NT2/D1 (cell line): ENCODE data around the gene USP49.

ENCODE experiments used
- DNase-seq: peaks from one replicate; pipeline ENCODE4 v3.0.0-alpha.2; 2011; ENCODE audit warnings: low read depth, low spot score
- H3K27me3 ChIP-seq: 2 replicates; pipeline ENCODE4 v1.6.0; 2011; ENCODE audit warnings: mild to moderate bottlenecking; ENCODE audit not compliant: insufficient read length, insufficient read depth
- H3K36me3 ChIP-seq: 2 replicates; pipeline ENCODE4 v1.6.1; 2011; ENCODE audit warnings: mild to moderate bottlenecking, low read length, mixed read lengths; ENCODE audit not compliant: insufficient read depth, insufficient read length
- H3K4me1 ChIP-seq: 2 replicates; pipeline ENCODE4 v1.5.1; 2011; ENCODE audit not compliant: insufficient read depth, insufficient read length
- H3K4me3 ChIP-seq: 2 replicates; pipeline ENCODE4 v1.5.1; 2011; ENCODE audit warnings: low read depth; ENCODE audit not compliant: insufficient read length
- H3K9ac ChIP-seq: 2 replicates; pipeline ENCODE4 v1.6.0; 2011; ENCODE audit warnings: low read depth; ENCODE audit not compliant: insufficient read length
- H3K9me3 ChIP-seq: 2 replicates; pipeline ENCODE4 v1.5.1; 2011; ENCODE audit warnings: mild to moderate bottlenecking, low read length; ENCODE audit not compliant: insufficient read depth
- SUZ12 ChIP-seq: IDR thresholded peaks from 2 replicates; pipeline ENCODE4 v1.6.1; 2011; ENCODE audit not compliant: insufficient read length, insufficient read depth; ENCODE audit errors: extremely low read depth
- YY1 ChIP-seq: IDR thresholded peaks from 2 replicates; pipeline ENCODE4 v1.6.1; 2011; ENCODE audit not compliant: insufficient read length, insufficient read depth
- ZNF274 ChIP-seq: IDR thresholded peaks from 2 replicates; pipeline ENCODE4 v1.6.1; 2011; ENCODE audit warnings: mild to moderate bottlenecking, low read depth, low read length

The USP49 gene

DNA sequence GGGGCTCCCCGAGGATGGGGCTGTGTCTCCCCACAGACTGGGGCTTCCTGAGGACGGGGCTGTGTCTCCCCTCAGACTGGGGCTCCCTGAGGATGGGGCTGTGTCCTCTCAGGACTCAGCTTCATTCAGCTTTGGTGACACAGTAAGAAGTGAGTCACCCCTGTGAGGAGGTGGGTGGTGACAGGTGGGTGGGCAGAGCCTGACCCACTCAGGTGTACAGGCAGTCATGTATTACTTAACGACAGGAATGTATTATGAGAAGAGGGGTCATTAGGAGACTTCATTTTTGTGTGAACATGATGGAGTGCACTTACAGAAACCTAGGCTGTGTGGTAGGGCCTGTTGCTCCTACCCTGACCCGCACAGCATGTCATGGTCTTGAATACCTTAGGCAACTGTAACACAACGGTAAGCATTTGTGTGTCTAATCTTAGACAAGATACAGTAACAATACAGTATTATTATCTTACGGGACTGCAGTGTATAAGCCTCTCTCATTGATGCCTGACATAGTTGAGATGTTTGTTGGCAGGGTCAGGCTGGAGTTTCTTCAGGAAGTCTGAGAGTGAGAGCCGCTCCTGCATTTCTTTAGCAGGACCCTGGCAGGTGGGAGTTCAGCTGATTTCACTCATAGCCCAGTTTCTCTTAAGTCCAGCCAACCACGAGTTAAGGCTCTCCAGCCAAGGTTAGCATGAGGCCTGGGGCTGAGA is 137.1 kb downstream of the USP49 start:
- H3K4me1 ChIP-seq: peaks cover 7% of the 10 kb centered on the region
- no peak overlapping the region for H3K9ac ChIP-seq
- TF ChIP-seq YY1 (no peak), SUZ12 (no peak), ZNF274 (no peak)
- H3K9me3 ChIP-seq: peaks cover 8% of the 10 kb centered on the region; the same call in 1 of the 2 replicates
- H3K36me3 ChIP-seq: no peaks in the 10 kb centered on the region
- DNase-seq: no peak
- no peaks in the 10 kb centered on the region for H3K27me3 ChIP-seq
- no peak overlapping the region for H3K4me3 ChIP-seq

DNA sequence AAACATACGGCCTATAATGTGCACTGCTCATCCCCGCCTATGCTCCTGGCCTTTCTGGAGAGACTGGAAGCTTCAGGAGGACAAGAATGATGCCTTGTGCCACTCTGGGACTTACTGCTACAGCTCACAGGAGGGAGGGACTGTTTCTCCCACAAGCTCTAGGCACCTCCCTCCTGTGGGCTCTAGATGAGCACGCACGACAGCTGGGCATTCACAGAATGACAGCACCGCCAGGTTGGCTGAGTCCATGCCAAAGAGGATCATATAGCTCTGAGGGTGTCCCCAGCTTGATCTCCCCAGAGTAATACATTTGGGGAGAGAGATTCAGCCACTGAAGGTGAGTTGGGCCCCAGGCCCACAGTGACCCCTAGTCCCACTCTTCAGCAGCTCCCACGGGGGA is 137.9 kb downstream of the USP49 start:
- DNase-seq: no peak
- no peak overlapping the region for H3K4me3 ChIP-seq
- H3K27me3 ChIP-seq: no peaks in the 10 kb centered on the region
- no peaks in the 10 kb centered on the region for H3K36me3 ChIP-seq
- peaks cover 7% of the 10 kb centered on the region for H3K4me1 ChIP-seq
- H3K9me3 ChIP-seq: peaks cover 8% of the 10 kb centered on the region; the same call in 1 of the 2 replicates
- no peak overlapping the region for H3K9ac ChIP-seq
- no peak for TF ChIP-seq YY1
- no peak for TF ChIP-seq ZNF274
- TF ChIP-seq SUZ12: no peak

DNA sequence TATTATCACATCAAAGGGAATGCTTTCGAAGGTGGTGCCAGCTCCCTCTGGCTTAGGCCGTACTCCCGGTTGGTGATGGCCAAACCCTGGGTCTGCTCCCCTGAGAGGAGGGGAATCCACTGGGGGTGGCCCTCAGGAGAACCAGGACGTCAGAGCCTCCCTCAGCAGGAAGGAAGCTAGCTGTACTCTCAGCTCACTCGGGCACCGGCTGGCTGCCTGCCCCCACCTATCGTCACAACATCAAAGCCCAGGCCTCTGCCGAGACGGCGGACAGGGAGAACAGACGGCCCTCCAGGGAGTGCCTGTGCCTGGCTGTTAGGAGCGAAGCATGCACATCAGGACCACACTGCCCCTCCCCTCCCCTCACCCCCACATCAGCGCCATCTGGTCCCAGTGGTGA is 138.8 kb downstream of the USP49 start:
- TF ChIP-seq SUZ12 (no peak), ZNF274 (no peak), YY1 (no peak)
- Histone ChIP-seq H3K9me3 (peaks cover 8% of the 10 kb centered on the region; the same call in 1 of the 2 replicates), H3K36me3 (no peaks in the 10 kb centered on the region), H3K27me3 (no peaks in the 10 kb centered on the region), H3K4me3 (no peak overlapping the region), H3K4me1 (peaks cover 7% of the 10 kb centered on the region), H3K9ac (no peak overlapping the region)
- no peak for DNase-seq

DNA sequence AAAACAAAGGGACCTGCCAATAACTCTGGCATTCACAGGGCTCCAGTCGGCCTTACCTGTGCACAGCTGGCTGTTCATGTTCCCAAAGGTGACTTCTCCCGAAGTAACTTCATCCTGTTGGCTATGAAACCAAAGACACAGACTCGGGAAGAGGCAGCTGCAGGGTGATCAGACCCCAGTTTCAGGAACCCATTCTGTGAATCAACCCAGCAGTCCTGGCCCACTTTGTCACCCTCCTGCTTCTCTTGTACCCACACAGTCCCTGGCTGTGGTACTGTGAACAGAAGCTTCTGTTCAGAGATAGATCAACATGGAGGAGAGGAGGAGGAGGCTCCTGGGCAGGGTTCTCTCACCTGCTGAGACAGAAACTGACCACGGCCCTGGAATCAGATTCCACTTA is 139.3 kb downstream of the USP49 start:
- Histone ChIP-seq H3K27me3 (no peaks in the 10 kb centered on the region), H3K36me3 (no peaks in the 10 kb centered on the region), H3K4me1 (peaks cover 7% of the 10 kb centered on the region), H3K9me3 (peaks cover 8% of the 10 kb centered on the region; the same call in 1 of the 2 replicates), H3K9ac (no peak overlapping the region), H3K4me3 (no peak overlapping the region)
- no peak for DNase-seq
- TF ChIP-seq ZNF274 (no peak), YY1 (no peak), SUZ12 (no peak)

DNA sequence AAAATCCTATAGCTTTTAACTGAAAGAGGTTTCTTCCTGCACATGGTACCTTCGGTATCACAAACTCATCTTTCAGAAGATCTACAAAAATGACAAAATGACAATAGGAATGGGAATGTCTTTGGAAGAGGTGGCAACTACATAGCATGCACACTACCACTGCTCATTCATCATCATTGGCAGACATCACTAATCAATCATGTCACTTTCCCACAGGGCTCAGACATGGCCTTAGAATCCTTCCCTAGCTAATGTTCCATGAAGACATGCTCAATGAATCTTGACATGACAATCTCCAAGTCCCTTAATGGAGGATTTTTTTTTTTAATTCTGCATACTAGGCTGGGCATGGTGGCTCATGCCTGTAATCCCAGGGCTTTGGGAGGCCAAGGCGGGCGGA is 144.8 kb downstream of the USP49 start:
- DNase-seq: no peak
- no peak overlapping the region for H3K9ac ChIP-seq
- TF ChIP-seq YY1 (no peak), ZNF274 (no peak), SUZ12 (no peak)
- no peaks in the 10 kb centered on the region for H3K27me3 ChIP-seq
- H3K36me3 ChIP-seq: no peaks in the 10 kb centered on the region
- H3K4me1 ChIP-seq: peaks cover 3% of the 10 kb centered on the region
- H3K4me3 ChIP-seq: no peak overlapping the region
- H3K9me3 ChIP-seq: no peaks in the 10 kb centered on the region

DNA sequence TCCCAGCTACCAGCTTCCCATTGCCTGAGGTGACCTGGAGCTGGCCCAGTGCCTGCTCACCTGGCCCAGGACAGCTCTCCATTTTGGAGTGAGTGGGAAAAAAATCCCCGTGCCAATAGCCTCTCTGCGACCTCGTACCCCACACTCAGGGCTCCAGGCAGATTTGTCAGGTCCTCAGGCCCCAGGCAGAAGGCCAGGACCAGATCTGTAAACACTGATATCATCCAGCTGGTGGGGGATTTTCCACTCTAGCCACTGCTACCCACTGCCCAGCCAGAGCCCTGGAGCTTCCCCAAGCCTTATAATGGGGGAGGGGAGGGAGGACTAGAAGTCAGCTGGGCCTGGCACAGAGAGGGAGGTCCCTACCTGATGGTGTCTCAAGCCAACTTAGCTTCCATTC is 146.6 kb downstream of the USP49 start:
- Histone ChIP-seq H3K27me3 (no peaks in the 10 kb centered on the region), H3K9me3 (no peaks in the 10 kb centered on the region), H3K36me3 (no peaks in the 10 kb centered on the region), H3K9ac (no peak overlapping the region), H3K4me1 (peaks cover 3% of the 10 kb centered on the region), H3K4me3 (no peak overlapping the region)
- TF ChIP-seq SUZ12 (no peak), ZNF274 (no peak), YY1 (no peak)
- no peak for DNase-seq

DNA sequence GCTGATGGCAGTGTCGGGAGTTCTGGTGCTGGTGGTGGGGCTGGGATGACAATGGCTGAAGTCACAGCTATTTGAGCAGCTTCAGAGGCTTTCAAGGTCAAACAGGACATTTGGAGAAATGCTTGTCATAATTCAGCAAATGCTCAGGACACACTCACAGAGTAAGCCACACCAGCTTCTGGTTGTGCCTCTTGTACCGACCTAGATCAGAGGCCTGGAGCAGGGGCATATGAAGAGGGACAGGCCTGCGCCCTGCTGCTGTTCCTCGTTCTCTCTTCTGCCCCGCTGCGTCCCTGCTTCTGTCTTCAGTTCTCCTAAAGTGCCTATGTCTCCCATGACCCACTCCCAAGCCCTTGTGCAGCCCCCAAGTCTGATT is 147.1 kb downstream of the USP49 start:
- Histone ChIP-seq H3K9me3 (no peaks in the 10 kb centered on the region), H3K36me3 (no peaks in the 10 kb centered on the region), H3K4me3 (no peak overlapping the region), H3K9ac (no peak overlapping the region), H3K4me1 (peaks cover 3% of the 10 kb centered on the region), H3K27me3 (no peaks in the 10 kb centered on the region)
- no peak for TF ChIP-seq ZNF274
- no peak for TF ChIP-seq YY1
- TF ChIP-seq SUZ12: no peak
- DNase-seq: no peak
